HG03025 (cell line): ENCODE results near the gene HNRNPDL.
"Not testable (repeated sequence)": the region's sequence is repeated elsewhere in the genome, so short reads cannot be mapped to it uniquely, and the experiment has no call there.

Experiments
- ATAC-seq: cut with Tn5 transposase; IDR thresholded peaks from one replicate; pipeline ENCODE4 v1.9.1; 2021; ENCODE audit warnings: mild to moderate bottlenecking, moderate library complexity; ENCODE audit not compliant: unreplicated experiment, low FRiP score

HNRNPDL gene

GRCh38 chr4:82430193-82430963 lies at the start of gene HNRNPDL, which contains the start of gene ENOPH1:
TSS of gene HNRNPDL (minus strand) at chr4:82430462. CDS start at chr4:82429690, 772 bp downstream.
TSS of gene ENOPH1 (plus strand) at chr4:82430590. CDS start at chr4:82430830, 240 bp downstream.
- peak; percentile 78 for ATAC-seq

DNA sequence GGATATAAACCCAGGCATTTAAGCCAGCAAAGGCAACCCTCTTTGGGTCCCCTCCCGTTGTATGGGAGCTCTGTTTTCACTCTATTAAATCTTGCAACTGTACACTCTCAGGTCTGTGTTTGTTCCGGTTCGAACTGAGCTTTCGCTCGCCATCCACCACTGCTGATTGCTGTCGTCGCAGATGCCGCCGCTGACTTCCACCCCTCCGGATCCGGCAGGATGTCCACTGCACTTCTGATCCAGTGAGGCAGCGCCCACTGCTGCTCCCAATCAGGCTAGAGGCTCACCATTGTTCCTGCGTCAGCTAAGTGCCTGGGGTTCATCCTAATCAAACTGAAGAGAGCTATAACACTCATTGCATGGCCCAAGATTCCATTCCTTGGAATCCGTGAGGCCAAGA lies 49.3 kb upstream of the HNRNPDL start:
- no peak for ATAC-seq

GRCh38 chr4:82477469-82477868 lies 47.2 kb upstream of the HNRNPDL start:
- not testable (repeated sequence) for ATAC-seq

DNA sequence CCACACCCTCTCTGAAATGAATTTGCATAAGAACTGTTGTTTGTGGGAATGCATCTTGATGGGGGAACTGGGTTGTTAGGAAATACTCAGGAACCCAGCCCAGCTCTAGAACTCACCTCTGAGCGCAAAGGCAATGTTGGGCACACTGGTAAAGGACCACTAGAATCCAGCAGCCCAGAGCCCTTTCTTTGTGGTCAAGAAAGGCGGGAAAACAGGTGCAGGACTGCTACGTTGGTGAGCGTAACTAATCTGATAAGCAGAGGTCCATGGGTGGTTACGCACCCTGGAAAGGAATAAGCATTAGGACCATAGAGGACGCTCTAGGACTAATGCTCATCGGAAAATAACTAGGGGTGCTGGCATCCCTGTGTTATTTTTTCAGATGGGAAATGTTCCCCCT lies 45.7 kb upstream of the HNRNPDL start:
- not testable (repeated sequence) for ATAC-seq

DNA sequence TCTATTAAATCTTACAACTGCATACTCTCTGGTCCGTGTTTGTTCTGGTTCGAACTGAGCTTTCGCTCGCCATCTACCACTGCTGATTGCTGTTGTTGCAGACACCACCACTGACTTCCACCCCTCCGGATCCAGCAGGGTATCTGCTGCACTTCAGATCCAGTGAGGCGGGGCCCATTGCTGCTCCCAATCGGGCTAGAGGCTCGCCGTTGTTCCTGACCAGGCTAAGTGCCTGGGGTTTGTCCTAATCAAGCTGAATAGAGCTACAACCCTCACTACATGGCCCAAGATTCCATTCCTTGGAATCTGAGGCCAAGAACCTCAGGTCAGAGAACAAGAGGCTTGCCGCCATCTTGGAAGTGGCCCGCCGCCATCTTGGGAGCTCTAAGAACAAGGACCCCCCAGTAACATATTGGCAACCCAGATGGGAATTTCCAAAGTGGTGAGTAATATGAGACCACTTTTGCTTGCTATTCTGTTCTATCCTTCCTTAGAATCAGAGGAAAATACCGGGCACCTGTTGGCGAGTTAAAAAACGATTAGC lies 43.4 kb upstream of the HNRNPDL start:
- no peak for ATAC-seq

- ATAC-seq = not testable (repeated sequence)
These were observed 42.8 kb upstream of the HNRNPDL start for GRCh38 chr4:82473080-82473479.

- no peak for ATAC-seq
These were observed 39.6 kb upstream of the HNRNPDL start for GRCh38 chr4:82469791-82470345.

- no peak for ATAC-seq
These were observed 37.2 kb upstream of the HNRNPDL start for GRCh38 chr4:82467471-82467870.

DNA sequence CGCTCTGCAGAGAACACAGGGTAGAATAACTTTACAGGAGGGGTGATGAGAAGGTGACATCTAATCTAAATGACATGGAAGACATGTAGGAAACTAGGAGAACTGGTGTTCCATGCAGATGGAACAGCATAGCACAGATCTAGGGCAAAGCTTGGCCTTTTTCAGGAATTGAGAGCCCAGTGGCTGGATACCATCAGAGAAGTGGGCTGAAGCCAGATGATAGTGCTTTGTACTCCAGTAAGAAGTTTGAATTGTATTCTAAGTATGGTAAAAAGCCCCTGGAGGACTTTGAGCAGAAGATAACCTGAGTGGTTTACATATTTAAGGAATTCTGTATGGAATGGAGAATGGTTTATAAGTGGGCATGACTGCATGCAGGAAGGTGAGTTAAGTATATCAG lies 33.0 kb upstream of the HNRNPDL start:
- ATAC-seq = no peak

GRCh38 chr4:82462415-82462831 lies 32.2 kb upstream of the HNRNPDL start:
- ATAC-seq = peak; percentile 73

DNA sequence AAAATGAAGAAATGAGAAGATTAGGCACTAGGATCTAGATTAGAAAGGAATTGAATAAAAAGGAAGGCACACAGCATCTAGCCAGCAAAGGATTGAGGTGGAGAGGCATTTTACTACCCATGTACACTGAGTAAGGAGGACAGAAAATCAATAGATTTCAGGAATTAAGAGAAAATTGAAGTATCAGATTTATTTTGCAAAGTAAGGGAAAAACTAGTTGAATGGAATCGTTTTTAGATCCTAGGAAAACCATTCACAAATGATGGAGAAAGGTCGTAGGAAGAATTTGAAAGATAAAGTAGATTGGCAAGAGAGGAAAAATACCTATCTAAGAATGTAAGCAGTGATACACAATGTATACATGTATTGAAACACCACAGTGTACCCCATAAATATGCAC lies 31.4 kb upstream of the HNRNPDL start:
- no peak for ATAC-seq

DNA sequence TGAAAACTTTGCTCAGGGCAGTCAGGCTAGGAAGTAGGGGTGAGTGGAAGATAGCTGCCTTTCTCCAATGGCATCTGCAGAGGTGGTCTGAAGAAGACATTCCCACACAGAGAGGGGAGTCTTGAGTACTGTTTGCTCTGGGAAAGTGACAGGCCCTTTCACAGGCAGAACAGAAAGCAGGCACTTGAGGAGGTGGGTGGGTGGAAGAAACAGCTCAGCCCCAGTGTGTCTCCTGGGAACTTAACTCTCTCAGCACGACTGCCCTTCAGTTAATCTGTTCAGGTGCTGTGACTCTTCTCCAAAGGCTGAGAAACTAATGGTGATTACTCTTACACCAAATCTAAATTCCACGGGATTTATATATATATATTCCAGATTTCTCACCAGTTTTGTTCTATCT lies 28.5 kb upstream of the HNRNPDL start:
- ATAC-seq = no peak

DNA sequence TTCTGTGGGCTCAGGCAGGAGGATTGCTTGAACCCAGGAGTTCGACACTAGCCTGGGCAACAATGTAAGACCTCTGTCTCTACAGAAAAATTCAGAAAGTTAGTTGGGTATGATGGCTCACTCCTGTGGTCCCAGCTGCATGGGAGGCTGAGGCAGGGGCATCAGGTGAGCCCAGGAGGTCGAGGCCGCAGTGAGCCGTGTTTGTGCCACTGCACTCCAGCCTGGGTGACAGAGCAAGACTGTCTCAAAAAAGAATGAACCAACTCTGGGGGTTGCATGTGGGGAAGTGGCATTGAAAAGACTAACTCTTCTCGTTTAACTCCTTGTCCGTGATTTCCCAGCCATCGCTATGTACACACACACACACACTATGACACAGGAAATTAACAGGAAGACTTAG lies 27.0 kb upstream of the HNRNPDL start:
- no peak for ATAC-seq

GRCh38 chr4:82452026-82452425 lies 21.8 kb upstream of the HNRNPDL start:
- ATAC-seq = no peak

DNA sequence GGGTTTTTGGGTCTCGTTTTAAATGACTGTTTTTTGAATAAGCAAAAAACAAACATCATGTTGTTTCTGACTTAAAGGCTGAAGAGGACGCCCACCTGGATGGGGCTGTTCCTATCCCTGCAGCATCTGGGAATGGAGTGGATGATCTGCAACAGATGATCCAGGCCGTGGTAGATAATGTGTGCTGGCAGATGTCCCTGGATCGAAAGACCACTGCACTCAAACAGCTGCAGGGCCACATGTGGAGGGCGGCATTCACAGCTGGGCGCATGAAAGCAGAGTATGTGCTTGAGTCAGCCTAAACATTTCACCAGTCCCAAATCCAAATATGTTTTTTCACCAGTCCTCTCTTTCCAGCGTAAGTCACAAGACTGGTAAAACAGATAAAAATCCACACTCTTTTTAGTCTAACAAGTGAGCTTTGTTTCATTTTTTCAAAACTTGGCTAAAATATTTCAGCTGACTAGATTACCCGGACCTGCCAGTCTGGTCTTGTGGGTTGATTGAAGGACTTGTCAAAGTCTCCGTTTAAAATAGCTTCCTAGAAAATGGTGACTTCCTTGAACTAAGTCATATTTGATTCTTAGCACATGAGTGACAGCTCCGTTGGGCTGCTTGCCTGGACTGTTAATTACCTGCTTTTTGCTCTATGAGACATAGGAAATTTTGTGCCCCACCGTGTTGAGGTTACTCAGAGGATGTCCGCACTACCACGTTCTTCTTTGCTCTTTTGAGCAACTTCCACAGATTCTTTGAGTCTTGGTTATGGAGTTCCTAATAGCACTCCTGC lies 20.9 kb upstream of the HNRNPDL start:
- ATAC-seq = no peak

DNA sequence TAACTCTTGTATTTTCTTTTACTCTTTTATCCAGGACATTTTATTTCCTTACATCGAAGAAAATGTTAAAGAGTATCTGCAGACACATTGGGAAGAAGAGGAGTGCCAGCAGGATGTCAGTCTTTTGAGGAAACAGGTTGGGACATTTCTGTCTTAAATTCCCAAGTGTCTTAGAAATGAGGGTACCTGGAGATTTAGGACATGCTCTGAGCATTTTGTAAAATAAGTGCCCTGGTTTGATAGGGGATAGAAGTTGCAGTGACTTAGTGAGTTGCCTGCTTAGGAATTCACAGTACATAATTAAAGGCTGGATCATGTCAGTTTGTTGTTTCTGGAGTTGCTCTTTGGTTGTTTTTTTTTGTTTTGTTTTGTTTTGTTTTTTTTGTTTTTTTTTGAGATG lies 17.6 kb upstream of the HNRNPDL start:
- ATAC-seq = no peak

GRCh38 chr4:82439088-82439487 lies 8.8 kb upstream of the HNRNPDL start:
- no peak for ATAC-seq

DNA sequence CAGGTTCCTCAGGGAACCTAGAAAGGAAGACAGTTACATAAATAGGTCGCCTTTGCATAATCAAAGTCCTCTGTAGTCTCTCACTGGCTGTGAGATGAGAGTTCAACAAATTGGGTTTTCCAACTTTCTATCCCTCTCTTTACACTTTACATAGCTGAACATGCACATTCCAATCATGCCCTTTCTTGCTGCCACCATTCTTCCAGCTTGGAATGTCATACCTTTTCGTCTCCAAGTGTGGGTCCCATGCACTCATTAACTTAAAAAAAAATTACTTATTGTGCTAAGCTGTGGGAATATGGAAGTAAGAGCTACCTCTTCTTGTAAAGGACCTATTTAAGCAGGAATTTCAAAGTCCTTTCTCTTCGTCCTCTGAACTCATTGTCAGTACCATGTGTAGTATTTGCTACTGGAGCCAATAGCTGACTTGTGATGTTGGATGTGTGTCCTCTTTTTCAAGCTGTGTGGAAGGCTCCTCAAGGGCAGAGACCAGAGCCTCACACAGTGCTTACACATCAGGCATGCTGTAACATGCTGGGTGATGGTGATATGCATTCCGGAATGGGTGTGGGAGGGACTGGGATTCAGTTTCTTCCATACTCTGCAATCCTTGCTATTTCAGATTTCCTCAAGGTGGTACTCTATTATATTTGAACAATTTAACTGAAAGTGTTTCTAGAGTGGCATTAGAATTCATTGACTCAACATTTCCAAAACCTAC lies 7.2 kb upstream of the HNRNPDL start:
- no peak for ATAC-seq

DNA sequence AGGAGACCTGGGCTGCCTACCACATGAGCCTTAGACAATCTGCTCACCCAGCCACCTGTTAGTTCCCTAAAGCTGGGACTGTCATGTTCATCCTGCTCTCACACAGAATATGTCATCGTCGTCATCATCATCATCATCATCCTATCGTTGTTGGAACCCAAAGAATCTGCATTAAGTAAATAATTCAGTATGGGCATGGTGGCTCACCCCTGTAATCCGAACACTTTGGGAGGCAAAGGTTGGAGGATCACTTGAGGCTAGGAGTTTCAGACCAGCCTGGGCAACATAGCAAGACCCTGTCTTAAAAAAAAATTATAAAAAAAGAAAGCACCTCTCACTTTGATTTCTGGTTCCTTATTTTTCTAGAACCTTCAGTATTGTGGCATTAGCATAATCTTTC lies 6.5 kb upstream of the HNRNPDL start:
- ATAC-seq = no peak

- ATAC-seq = no peak
These were observed 5.9 kb upstream of the HNRNPDL start for GRCh38 chr4:82436130-82436529.
